Measurements from ENCODE around the gene ST7.

The ST7 gene

GRCh38 chr7:117008886-117009531 is 55.7 kb downstream of the ST7 start:
- DNase-seq (ENCODE audit: low read depth in 4 of 4, low spot score in 1 of 4): no peak

- DNase-seq (ENCODE audit: low read depth in 4 of 4, low spot score in 1 of 4): no peak
These were observed 56.5 kb downstream of the ST7 start for GRCh38 chr7:117009705-117010361.

- peak in 1 of 4 experiments; percentile 23 for DNase-seq (ENCODE audit: low read depth in 4 of 4, low spot score in 1 of 4)
These were observed 57.3 kb downstream of the ST7 start for GRCh38 chr7:117010375-117011133.

GRCh38 chr7:117011419-117012260 is 58.3 kb downstream of the ST7 start:
- no peak for DNase-seq (ENCODE audit: low read depth in 4 of 4, low spot score in 1 of 4)

- no peak for DNase-seq (ENCODE audit: low read depth in 4 of 4, low spot score in 1 of 4)
These were observed 59.0 kb downstream of the ST7 start for GRCh38 chr7:117012284-117012683.

GRCh38 chr7:117012696-117013095 is 59.4 kb downstream of the ST7 start:
- DNase-seq (ENCODE audit: low read depth in 4 of 4, low spot score in 1 of 4): no peak

- no peak for DNase-seq (ENCODE audit: low read depth in 4 of 4, low spot score in 1 of 4)
These were observed 60.9 kb downstream of the ST7 start for GRCh38 chr7:117014099-117014656.

- peak in 1 of 4 experiments; percentile 10 for DNase-seq (ENCODE audit: low read depth in 4 of 4, low spot score in 1 of 4)
These were observed 61.4 kb downstream of the ST7 start for GRCh38 chr7:117014673-117015133.

GRCh38 chr7:117015258-117016184 is 62.2 kb downstream of the ST7 start:
- no peak for DNase-seq (ENCODE audit: low read depth in 4 of 4, low spot score in 1 of 4)

- DNase-seq (ENCODE audit: low read depth in 4 of 4, low spot score in 1 of 4): no peak
These were observed 63.7 kb downstream of the ST7 start for GRCh38 chr7:117017017-117017451.

GRCh38 chr7:117017702-117018266 is 64.5 kb downstream of the ST7 start:
- DNase-seq (ENCODE audit: low read depth in 4 of 4, low spot score in 1 of 4): no peak

- DNase-seq (ENCODE audit: low read depth in 4 of 4, low spot score in 1 of 4): no peak
These were observed 65.4 kb downstream of the ST7 start for GRCh38 chr7:117018713-117019112.

GRCh38 chr7:117019287-117019686 is 66.0 kb downstream of the ST7 start:
- DNase-seq (ENCODE audit: low read depth in 4 of 4, low spot score in 1 of 4): no peak

GRCh38 chr7:117019786-117020590 is 66.7 kb downstream of the ST7 start:
- DNase-seq (ENCODE audit: low read depth in 4 of 4, low spot score in 1 of 4): no peak

- DNase-seq (ENCODE audit: low read depth in 4 of 4, low spot score in 1 of 4): no peak
These were observed 67.3 kb downstream of the ST7 start for GRCh38 chr7:117020591-117020973.

GRCh38 chr7:117021366-117021765 is 68.1 kb downstream of the ST7 start:
- no peak for DNase-seq (ENCODE audit: low read depth in 4 of 4, low spot score in 1 of 4)

- DNase-seq (ENCODE audit: low read depth in 4 of 4, low spot score in 1 of 4): no peak
These were observed 68.7 kb downstream of the ST7 start for GRCh38 chr7:117021986-117022385.

GRCh38 chr7:117023325-117023854 is 70.1 kb downstream of the ST7 start:
- no peak for DNase-seq (ENCODE audit: low read depth in 4 of 4, low spot score in 1 of 4)
